ENCODE measurements around the gene FNDC11.

The FNDC11 gene

GRCh38 chr20:63530788-63531160 is 23.2 kb upstream of the FNDC11 start:
- WGBS (ENCODE audit: insufficient coverage): 88% methylated on average over 12 of the region's 14 CpGs
- CTCF ChIA-PET: interaction anchor here (0.8 to 2.9 kb wide), 2 partner anchors 9 kb away, joined by 3 to 12 read pairs; partner anchors contain the start of gene PPDPF
- POLR2A ChIA-PET: no interaction called here
- peaks cover 0 to 5% (median 4%) of the 10 kb centered on the region in 4 experiments for H3K4me1 ChIP-seq (ENCODE audit: control extremely low read depth in 1 of 4, control insufficient read depth in 4 of 4, insufficient read depth in 4 of 4, low read length in 3 of 4)
- DNase-seq: no peak
- no peaks in the 10 kb centered on the region for H3K36me3 ChIP-seq (ENCODE audit: control insufficient read depth in 4 of 4, insufficient read depth in 4 of 4, low read length in 3 of 4)
- H3K9me3 ChIP-seq (ENCODE audit: control extremely low read depth in 1 of 5, control insufficient read depth in 4 of 5, insufficient read depth in 2 of 5, low read depth in 1 of 5, low read length in 4 of 5): no peaks in the 10 kb centered on the region
- H3K4me3 ChIP-seq (ENCODE audit: control insufficient read depth in 1 of 7, extremely low read depth in 1 of 7, insufficient read depth in 4 of 7, low read depth in 2 of 7, low read length in 6 of 7): no peak overlapping the region
- H3K27ac ChIP-seq (ENCODE audit: insufficient read depth in 1 of 2, low read depth in 1 of 2, low read length in 2 of 2, poor library complexity in 1 of 2, severe bottlenecking in 2 of 2): no peak overlapping the region
- H3K27me3 ChIP-seq (replicated peaks in 2 of 5; ENCODE audit: control insufficient read depth in 4 of 5, insufficient read depth in 5 of 5, low read length in 4 of 5): peaks cover 0 to 3% (median 0%) of the 10 kb centered on the region in 5 experiments

- ChIA-PET CTCF (interaction anchor here (0.8 to 2.9 kb wide), 2 partner anchors 8 to 10 kb away, joined by 3 to 12 read pairs; partner anchors contain the start of gene PPDPF), POLR2A (interaction anchor here (1.1 kb wide), 1 partner anchor 11 kb away, joined by 3 read pairs; no protein-coding TSS in a partner anchor)
- DNase-seq: peak in 1 of 3 donors; percentile 31
- Histone ChIP-seq H3K36me3 (ENCODE audit: control insufficient read depth in 4 of 4, insufficient read depth in 4 of 4, low read length in 3 of 4) (no peaks in the 10 kb centered on the region), H3K4me1 (ENCODE audit: control extremely low read depth in 1 of 4, control insufficient read depth in 4 of 4, insufficient read depth in 4 of 4, low read length in 3 of 4) (peaks cover 0 to 3% (median 1%) of the 10 kb centered on the region in 4 experiments), H3K27ac (ENCODE audit: insufficient read depth in 1 of 2, low read depth in 1 of 2, low read length in 2 of 2, poor library complexity in 1 of 2, severe bottlenecking in 2 of 2) (no peak overlapping the region), H3K4me3 (ENCODE audit: control insufficient read depth in 1 of 7, extremely low read depth in 1 of 7, insufficient read depth in 4 of 7, low read depth in 2 of 7, low read length in 6 of 7) (no peak overlapping the region), H3K9me3 (ENCODE audit: control extremely low read depth in 1 of 5, control insufficient read depth in 4 of 5, insufficient read depth in 2 of 5, low read depth in 1 of 5, low read length in 4 of 5) (no peaks in the 10 kb centered on the region), H3K27me3 (replicated peaks in 2 of 5; ENCODE audit: control insufficient read depth in 4 of 5, insufficient read depth in 5 of 5, low read length in 4 of 5) (peaks cover 0 to 3% (median 0%) of the 10 kb centered on the region in 5 experiments)
- 93% methylated on average over 19 of the region's 27 CpGs for WGBS (ENCODE audit: insufficient coverage)
Observed at GRCh38 chr20:63531686-63532448, 22.1 kb upstream of the FNDC11 start.

DNA sequence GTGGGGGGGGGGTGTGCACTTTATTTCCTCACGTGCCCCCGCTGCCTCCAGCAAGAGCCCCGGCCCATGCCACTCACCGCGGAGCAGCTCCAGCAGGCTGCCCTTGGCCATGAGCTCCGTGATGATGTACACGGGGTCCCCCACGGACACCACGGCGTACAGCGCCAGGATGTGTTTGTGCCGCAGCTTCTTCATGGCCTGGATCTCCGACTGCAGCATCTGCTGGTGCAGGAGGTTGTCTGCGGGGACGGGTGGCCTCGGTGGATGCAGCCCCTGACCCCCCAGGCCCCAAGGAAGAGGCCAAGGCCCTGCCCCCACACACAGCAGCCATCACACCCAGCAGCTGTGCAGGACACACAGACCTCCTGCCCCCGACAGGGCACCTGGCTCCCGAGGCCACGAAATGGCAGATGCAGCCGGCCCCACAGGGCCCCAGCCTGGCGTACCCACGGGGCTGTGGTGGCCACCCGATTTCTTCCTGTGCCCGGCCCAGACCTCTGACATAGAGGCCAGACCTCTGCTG is 21.4 kb upstream of the FNDC11 start:
- no peaks in the 10 kb centered on the region for H3K9me3 ChIP-seq (ENCODE audit: control extremely low read depth in 1 of 5, control insufficient read depth in 4 of 5, insufficient read depth in 2 of 5, low read depth in 1 of 5, low read length in 4 of 5)
- 89% methylated on average over 17 of the region's 24 CpGs for WGBS (ENCODE audit: insufficient coverage)
- no peak overlapping the region for H3K4me3 ChIP-seq (ENCODE audit: control insufficient read depth in 1 of 7, extremely low read depth in 1 of 7, insufficient read depth in 4 of 7, low read depth in 2 of 7, low read length in 6 of 7)
- no peaks in the 10 kb centered on the region for H3K36me3 ChIP-seq (ENCODE audit: control insufficient read depth in 4 of 4, insufficient read depth in 4 of 4, low read length in 3 of 4)
- DNase-seq: no peak
- CTCF ChIA-PET: interaction anchor here (0.8 to 2.9 kb wide), 2 partner anchors 9 to 11 kb away, joined by 3 to 12 read pairs; partner anchors contain the start of gene PPDPF
- H3K27me3 ChIP-seq (replicated peaks in 2 of 5; ENCODE audit: control insufficient read depth in 4 of 5, insufficient read depth in 5 of 5, low read length in 4 of 5): peaks cover 0 to 3% (median 0%) of the 10 kb centered on the region in 5 experiments
- no peak overlapping the region for H3K27ac ChIP-seq (ENCODE audit: insufficient read depth in 1 of 2, low read depth in 1 of 2, low read length in 2 of 2, poor library complexity in 1 of 2, severe bottlenecking in 2 of 2)
- POLR2A ChIA-PET: interaction anchor here (1.1 kb wide), 1 partner anchor 11 kb away, joined by 3 read pairs; no protein-coding TSS in a partner anchor
- H3K4me1 ChIP-seq (ENCODE audit: control extremely low read depth in 1 of 4, control insufficient read depth in 4 of 4, insufficient read depth in 4 of 4, low read length in 3 of 4): peaks cover 0 to 10% (median 8%) of the 10 kb centered on the region in 4 experiments

DNA sequence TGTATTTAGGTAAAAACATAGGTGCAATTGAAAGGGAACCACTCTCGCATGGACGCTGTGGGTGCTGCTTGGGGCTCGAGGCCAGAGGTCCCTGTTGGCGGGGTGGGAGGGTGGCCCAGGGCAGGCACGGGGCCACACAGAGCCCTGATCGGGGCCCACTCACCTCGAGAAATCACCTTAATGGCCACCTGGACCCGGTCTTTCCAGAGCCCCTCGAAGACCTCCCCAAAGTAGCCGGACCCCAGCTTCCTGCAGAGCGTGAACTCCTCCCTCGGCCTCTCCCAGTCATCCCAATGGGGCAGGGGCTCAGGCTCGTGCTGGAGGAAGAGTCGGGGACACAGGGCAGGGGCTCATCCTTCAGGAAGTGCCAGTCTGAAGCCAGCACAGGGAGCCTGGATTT is 20.6 kb upstream of the FNDC11 start:
- no peaks in the 10 kb centered on the region for H3K9me3 ChIP-seq (ENCODE audit: control extremely low read depth in 1 of 5, control insufficient read depth in 4 of 5, insufficient read depth in 2 of 5, low read depth in 1 of 5, low read length in 4 of 5)
- H3K36me3 ChIP-seq (ENCODE audit: control insufficient read depth in 4 of 4, insufficient read depth in 4 of 4, low read length in 3 of 4): no peaks in the 10 kb centered on the region
- CTCF ChIA-PET: no interaction called here
- no peak overlapping the region for H3K4me3 ChIP-seq (ENCODE audit: control insufficient read depth in 1 of 7, extremely low read depth in 1 of 7, insufficient read depth in 4 of 7, low read depth in 2 of 7, low read length in 6 of 7)
- 90% methylated on average over 10 of the region's 14 CpGs for WGBS (ENCODE audit: insufficient coverage)
- H3K4me1 ChIP-seq (ENCODE audit: control extremely low read depth in 1 of 4, control insufficient read depth in 4 of 4, insufficient read depth in 4 of 4, low read length in 3 of 4): peaks cover 0 to 17% (median 15%) of the 10 kb centered on the region in 4 experiments
- POLR2A ChIA-PET: no interaction called here
- no peak overlapping the region for H3K27ac ChIP-seq (ENCODE audit: insufficient read depth in 1 of 2, low read depth in 1 of 2, low read length in 2 of 2, poor library complexity in 1 of 2, severe bottlenecking in 2 of 2)
- H3K27me3 ChIP-seq (replicated peaks in 2 of 5; ENCODE audit: control insufficient read depth in 4 of 5, insufficient read depth in 5 of 5, low read length in 4 of 5): peaks cover 0 to 3% (median 0%) of the 10 kb centered on the region in 5 experiments
- DNase-seq: no peak

GRCh38 chr20:63533871-63534393 is 20.0 kb upstream of the FNDC11 start:
- CTCF ChIA-PET: no interaction called here
- Histone ChIP-seq H3K27ac (ENCODE audit: insufficient read depth in 1 of 2, low read depth in 1 of 2, low read length in 2 of 2, poor library complexity in 1 of 2, severe bottlenecking in 2 of 2) (no peak overlapping the region), H3K4me3 (ENCODE audit: control insufficient read depth in 1 of 7, extremely low read depth in 1 of 7, insufficient read depth in 4 of 7, low read depth in 2 of 7, low read length in 6 of 7) (no peak overlapping the region), H3K4me1 (ENCODE audit: control extremely low read depth in 1 of 4, control insufficient read depth in 4 of 4, insufficient read depth in 4 of 4, low read length in 3 of 4) (peaks cover 0 to 23% (median 18%) of the 10 kb centered on the region in 4 experiments), H3K27me3 (replicated peaks in 2 of 5; ENCODE audit: control insufficient read depth in 4 of 5, insufficient read depth in 5 of 5, low read length in 4 of 5) (peaks cover 0 to 3% (median 0%) of the 10 kb centered on the region in 5 experiments), H3K36me3 (ENCODE audit: control insufficient read depth in 4 of 4, insufficient read depth in 4 of 4, low read length in 3 of 4) (no peaks in the 10 kb centered on the region), H3K9me3 (ENCODE audit: control extremely low read depth in 1 of 5, control insufficient read depth in 4 of 5, insufficient read depth in 2 of 5, low read depth in 1 of 5, low read length in 4 of 5) (no peaks in the 10 kb centered on the region)
- WGBS (ENCODE audit: insufficient coverage): 96% methylated on average over 25 of the region's 28 CpGs
- no peak for DNase-seq
- POLR2A ChIA-PET: no interaction called here

- POLR2A ChIA-PET: no interaction called here
- Histone ChIP-seq H3K27me3 (replicated peaks in 2 of 5; ENCODE audit: control insufficient read depth in 4 of 5, insufficient read depth in 5 of 5, low read length in 4 of 5) (peaks cover 0 to 3% (median 0%) of the 10 kb centered on the region in 5 experiments), H3K9me3 (ENCODE audit: control extremely low read depth in 1 of 5, control insufficient read depth in 4 of 5, insufficient read depth in 2 of 5, low read depth in 1 of 5, low read length in 4 of 5) (no peaks in the 10 kb centered on the region), H3K36me3 (ENCODE audit: control insufficient read depth in 4 of 4, insufficient read depth in 4 of 4, low read length in 3 of 4) (no peaks in the 10 kb centered on the region), H3K27ac (ENCODE audit: insufficient read depth in 1 of 2, low read depth in 1 of 2, low read length in 2 of 2, poor library complexity in 1 of 2, severe bottlenecking in 2 of 2) (no peak overlapping the region), H3K4me3 (ENCODE audit: control insufficient read depth in 1 of 7, extremely low read depth in 1 of 7, insufficient read depth in 4 of 7, low read depth in 2 of 7, low read length in 6 of 7) (no peak overlapping the region), H3K4me1 (ENCODE audit: control extremely low read depth in 1 of 4, control insufficient read depth in 4 of 4, insufficient read depth in 4 of 4, low read length in 3 of 4) (peaks cover 0 to 26% (median 19%) of the 10 kb centered on the region in 4 experiments)
- 94% methylated on average over 12 of the region's 12 CpGs for WGBS (ENCODE audit: insufficient coverage)
- no peak for DNase-seq
- CTCF ChIA-PET: interaction anchor here (4.8 kb wide), 1 partner anchor 13 kb away, joined by 31 read pairs; the partner anchor contains the start of gene PPDPF
Observed at GRCh38 chr20:63534427-63534830, 19.5 kb upstream of the FNDC11 start.

All from common myeloid progenitor, CD34-positive (primary cell).